ENCODE results near the gene SH3BP1. TPM values are rescaled to one million over a fixed set of nuclear protein-coding genes. Genes with fewer than 3 reads are reported as not detected.

The SH3BP1 gene
- total and polyA plus RNA-seq, 2 of the 13 experiments (the other 11 are each of a cell fraction or from before 2014, with no cell fraction given) = 8.4 to 18.5 TPM

DNA sequence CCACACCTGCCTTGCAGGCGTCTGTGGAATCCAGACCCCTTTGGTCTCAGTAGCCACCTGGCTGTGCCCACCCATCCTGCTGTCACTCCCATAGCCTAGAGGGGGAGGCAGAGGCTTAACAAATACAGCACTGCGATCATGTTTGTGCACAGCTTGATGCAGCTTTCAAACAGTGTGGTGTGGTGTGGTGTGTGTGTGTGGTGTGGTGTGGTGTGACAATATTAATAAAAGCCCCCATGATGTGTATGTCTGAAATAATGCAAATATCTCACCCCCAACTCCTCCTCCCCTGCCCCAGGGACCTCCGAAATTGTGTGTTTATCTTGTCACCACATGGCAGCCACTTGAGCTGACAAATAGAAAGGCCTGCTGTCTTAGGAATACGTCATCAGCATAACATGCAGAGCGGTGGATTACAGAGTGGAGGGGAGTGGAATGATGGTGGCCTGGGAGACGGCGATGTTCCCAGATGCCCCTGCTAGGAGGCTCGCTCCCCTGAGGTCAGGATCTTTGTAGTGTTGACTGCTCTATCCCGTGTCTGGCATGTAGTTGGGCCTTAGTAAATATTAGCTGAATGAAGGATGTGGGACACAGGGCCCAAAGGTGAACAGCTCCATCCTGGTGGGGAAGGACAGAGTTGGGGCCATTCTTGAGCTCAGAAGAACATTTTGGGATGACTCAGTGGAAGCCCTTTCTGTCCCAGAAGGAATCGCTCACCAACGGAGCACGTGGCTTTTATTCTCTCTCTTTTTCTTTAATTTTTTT, 21.9 kb downstream of the SH3BP1 start (continued):
- TF ChIP-seq LCORL (IDR thresholded peaks at IDR 0.05) (0 out of 2 replicates have a peak, but pooled peaks have one; percentile 55), LCORL (CRISPR knock-in tag; IDR thresholded peaks at IDR 0.05) (peak; percentile 96), ZBTB7B (CRISPR knock-in tag; IDR thresholded peaks at IDR 0.05) (peak; percentile 18; the same call in 1 of the 2 replicates), ZFP1 (CRISPR knock-in tag; IDR thresholded peaks at IDR 0.05) (0 out of 2 replicates have a peak, but pooled peaks have one; percentile 27), ARNT2 (CRISPR knock-in tag; IDR thresholded peaks at IDR 0.05; ENCODE audit: low read depth) (no peak; the same call in 1 of the 2 replicates), MXD4 (CRISPR knock-in tag; IDR thresholded peaks at IDR 0.05) (0 out of 2 replicates have a peak, but pooled peaks have one; percentile 43), POLR2G (IDR thresholded peaks at IDR 0.05; ENCODE audit: low read depth, low read length) (no peak), ZNF101 (CRISPR knock-in tag; IDR thresholded peaks at IDR 0.05; ENCODE audit: borderline replicate concordance, low read depth) (no peak), ZSCAN21 (CRISPR knock-in tag; IDR thresholded peaks at IDR 0.05; ENCODE audit: borderline replicate concordance) (no peak), HOXA3 (CRISPR knock-in tag; IDR thresholded peaks at IDR 0.05) (peak; percentile 77; the same call in 1 of the 2 replicates), ZNF792 (CRISPR knock-in tag; IDR thresholded peaks at IDR 0.05) (no peak), YEATS4 (CRISPR knock-in tag; IDR thresholded peaks at IDR 0.05; ENCODE audit: borderline replicate concordance) (no peak), TFAP4 (IDR thresholded peaks at IDR 0.05; ENCODE audit: borderline replicate concordance, low read depth) (no peak; the same call in 1 of the 2 replicates), HOXA9 (CRISPR knock-in tag; IDR thresholded peaks at IDR 0.05; ENCODE audit: borderline replicate concordance) (no peak), TSC22D2 (CRISPR knock-in tag; IDR thresholded peaks at IDR 0.05; ENCODE audit: borderline replicate concordance) (peak; percentile 57; the same call in 1 of the 2 replicates), SOX5 (CRISPR knock-in tag; IDR thresholded peaks at IDR 0.05; ENCODE audit: borderline replicate concordance) (peak; percentile 64; the same call in 1 of the 2 replicates), TEAD3 (CRISPR knock-in tag; optimal IDR thresholded peaks at IDR 0.05; ENCODE audit: borderline replicate concordance) (peak; percentile 80), ZNF773 (CRISPR knock-in tag; IDR thresholded peaks at IDR 0.05; ENCODE audit: borderline replicate concordance) (no peak), ZNF850 (CRISPR knock-in tag; conservative IDR thresholded peaks at IDR 0.05) (no peak)
- TF ChIP-seq, protein P1, sequence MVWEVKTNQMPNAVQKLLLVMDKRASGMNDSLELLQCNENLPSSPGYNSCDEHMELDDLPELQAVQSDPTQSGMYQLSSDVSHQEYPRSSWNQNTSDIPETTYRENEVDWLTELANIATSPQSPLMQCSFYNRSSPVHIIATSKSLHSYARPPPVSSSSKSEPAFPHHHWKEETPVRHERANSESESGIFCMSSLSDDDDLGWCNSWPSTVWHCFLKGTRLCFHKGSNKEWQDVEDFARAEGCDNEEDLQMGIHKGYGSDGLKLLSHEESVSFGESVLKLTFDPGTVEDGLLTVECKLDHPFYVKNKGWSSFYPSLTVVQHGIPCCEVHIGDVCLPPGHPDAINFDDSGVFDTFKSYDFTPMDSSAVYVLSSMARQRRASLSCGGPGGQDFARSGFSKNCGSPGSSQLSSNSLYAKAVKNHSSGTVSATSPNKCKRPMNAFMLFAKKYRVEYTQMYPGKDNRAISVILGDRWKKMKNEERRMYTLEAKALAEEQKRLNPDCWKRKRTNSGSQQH (CRISPR knock-in tag; IDR thresholded peaks at IDR 0.05; ENCODE audit: low read depth) = 0 out of 2 replicates have a peak, but pooled peaks have one; percentile 17
- TF ChIP-seq, protein P2, sequence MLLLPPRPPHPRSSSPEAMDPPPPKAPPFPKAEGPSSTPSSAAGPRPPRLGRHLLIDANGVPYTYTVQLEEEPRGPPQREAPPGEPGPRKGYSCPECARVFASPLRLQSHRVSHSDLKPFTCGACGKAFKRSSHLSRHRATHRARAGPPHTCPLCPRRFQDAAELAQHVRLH (CRISPR knock-in tag; IDR thresholded peaks at IDR 0.05; ENCODE audit: borderline replicate concordance, low read depth) = peak; percentile 49; the same call in 1 of the 2 replicates
- TF ChIP-seq, protein P3, sequence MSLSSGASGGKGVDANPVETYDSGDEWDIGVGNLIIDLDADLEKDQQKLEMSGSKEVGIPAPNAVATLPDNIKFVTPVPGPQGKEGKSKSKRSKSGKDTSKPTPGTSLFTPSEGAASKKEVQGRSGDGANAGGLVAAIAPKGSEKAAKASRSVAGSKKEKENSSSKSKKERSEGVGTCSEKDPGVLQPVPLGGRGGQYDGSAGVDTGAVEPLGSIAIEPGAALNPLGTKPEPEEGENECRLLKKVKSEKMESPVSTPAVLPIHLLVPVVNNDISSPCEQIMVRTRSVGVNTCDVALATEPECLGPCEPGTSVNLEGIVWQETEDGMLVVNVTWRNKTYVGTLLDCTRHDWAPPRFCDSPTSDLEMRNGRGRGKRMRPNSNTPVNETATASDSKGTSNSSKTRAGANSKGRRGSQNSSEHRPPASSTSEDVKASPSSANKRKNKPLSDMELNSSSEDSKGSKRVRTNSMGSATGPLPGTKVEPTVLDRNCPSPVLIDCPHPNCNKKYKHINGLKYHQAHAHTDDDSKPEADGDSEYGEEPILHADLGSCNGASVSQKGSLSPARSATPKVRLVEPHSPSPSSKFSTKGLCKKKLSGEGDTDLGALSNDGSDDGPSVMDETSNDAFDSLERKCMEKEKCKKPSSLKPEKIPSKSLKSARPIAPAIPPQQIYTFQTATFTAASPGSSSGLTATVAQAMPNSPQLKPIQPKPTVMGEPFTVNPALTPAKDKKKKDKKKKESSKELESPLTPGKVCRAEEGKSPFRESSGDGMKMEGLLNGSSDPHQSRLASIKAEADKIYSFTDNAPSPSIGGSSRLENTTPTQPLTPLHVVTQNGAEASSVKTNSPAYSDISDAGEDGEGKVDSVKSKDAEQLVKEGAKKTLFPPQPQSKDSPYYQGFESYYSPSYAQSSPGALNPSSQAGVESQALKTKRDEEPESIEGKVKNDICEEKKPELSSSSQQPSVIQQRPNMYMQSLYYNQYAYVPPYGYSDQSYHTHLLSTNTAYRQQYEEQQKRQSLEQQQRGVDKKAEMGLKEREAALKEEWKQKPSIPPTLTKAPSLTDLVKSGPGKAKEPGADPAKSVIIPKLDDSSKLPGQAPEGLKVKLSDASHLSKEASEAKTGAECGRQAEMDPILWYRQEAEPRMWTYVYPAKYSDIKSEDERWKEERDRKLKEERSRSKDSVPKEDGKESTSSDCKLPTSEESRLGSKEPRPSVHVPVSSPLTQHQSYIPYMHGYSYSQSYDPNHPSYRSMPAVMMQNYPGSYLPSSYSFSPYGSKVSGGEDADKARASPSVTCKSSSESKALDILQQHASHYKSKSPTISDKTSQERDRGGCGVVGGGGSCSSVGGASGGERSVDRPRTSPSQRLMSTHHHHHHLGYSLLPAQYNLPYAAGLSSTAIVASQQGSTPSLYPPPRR (CRISPR knock-in tag; IDR thresholded peaks at IDR 0.05; ENCODE audit: borderline replicate concordance) = peak; percentile 41; the same call in 1 of the 2 replicates

Measured in HepG2 (cell line).